HG02938 (cell line): ENCODE data around the gene IGSF11.
A peak's percentile ranks its signal among the peaks of the same experiment; 100 is the strongest.

Source experiments
- ATAC-seq: cut with Tn5 transposase; IDR thresholded peaks from one replicate; pipeline ENCODE4 v1.9.1; 2021; ENCODE audit warnings: mild to moderate bottlenecking, moderate library complexity; ENCODE audit not compliant: unreplicated experiment

Gene IGSF11

DNA sequence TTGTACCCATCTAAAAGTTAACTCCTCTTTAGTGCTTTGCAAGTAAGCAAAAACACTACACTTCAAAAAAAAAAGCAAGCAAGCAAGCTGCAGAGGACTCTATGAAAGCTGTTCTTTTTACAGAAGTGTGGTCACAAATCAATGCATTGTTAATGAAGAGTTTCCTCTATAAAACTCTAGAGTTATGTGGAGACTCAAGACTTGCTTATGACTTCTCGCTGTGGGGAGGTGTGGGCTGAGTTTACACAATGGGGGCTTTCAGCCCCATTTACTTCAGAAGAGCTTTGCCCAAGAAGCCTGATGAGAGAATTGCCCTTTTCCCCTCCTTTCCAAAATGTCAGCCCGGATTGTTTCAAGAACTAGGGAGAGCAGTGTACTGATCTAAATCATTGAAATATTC, 144.4 kb downstream of the IGSF11 start:
- no peak for ATAC-seq

DNA sequence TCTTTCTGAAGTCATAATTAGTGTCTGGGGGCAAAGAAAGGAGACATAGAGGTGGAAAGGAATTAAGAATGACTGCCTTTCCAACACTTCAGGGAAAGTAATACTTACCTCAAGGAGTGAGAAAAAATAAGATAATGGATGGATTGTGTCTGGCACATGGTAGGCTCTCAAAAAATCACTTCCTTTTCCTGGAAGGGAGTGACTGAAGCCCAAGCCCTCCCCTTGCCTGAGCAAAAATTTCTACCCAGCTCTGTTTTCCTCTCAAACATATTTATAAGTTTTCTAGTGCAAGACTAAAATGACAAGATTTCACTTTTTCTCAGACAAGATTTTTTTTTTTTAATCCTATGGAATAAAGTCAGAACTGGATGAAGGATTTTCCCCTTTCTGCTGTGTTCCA, 145.0 kb downstream of the IGSF11 start:
- no peak for ATAC-seq

DNA sequence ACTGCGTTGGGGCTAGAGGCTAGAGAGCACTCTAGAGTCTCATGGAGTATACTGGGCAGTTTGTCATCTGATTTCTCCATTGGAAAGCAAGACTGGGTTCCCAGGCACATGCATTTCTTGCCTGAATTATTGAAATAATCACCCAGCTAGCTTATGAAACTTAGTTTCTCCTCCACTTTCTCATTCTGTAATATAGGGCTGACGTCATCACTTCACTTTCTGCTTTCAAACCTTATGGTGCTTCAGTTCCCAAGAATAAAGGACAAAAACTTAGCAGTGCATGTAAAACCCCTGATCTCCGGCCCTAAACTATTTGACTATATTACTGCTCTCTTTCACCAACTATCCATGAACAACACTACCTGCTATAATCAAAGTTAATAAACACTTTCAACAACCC, 147.9 kb downstream of the IGSF11 start:
- ATAC-seq: no peak

DNA sequence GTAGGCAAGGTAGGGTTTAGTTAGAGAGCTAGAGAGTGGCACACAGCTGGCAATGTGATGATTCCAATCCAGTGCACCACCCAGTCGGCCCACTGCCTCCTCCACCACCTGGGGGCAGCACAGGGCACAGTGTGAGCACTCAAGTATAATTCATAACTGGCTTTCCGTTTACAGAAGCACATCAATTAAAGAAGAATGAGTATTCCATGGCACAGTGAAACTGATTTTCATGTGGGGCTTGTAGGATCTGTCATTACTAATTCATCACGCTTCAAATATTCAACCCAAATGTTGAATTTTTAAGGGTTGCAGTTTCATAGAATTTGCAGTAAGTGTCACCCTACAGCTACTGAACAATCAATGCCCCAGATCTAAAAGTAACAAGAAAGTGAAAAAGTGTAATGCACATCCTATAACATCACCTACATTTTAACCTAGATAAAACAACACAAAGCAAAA, 149.9 kb downstream of the IGSF11 start:
- peak; percentile 76 for ATAC-seq

DNA sequence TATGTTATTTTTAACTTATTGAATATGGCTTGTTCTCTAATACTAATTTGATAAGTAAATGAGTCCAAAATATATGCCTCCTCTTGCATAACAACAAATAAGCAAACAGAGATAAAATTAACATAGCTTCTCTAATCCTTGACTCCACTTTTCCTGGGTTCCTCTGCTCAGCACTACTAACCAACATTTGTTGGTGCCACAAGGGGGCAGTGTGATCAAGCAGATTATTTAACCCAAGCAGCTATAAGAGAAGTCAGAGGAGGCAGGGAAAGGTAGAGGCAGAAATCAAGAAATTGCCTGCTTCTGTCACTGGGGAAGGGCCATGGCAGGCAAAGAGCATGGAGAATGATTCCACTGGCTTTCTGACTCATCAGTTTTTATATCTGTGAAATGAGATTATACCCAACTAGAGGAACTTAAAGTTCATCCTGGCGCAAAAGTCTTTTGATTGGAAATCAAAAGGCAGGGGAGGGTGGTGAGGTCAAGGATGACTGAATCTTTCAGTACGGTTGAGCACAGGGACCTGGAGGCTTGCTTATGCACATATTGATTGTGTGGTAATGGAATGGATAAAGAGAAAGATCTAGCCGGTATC, 152.2 kb downstream of the IGSF11 start:
- peak; percentile 75 for ATAC-seq

DNA sequence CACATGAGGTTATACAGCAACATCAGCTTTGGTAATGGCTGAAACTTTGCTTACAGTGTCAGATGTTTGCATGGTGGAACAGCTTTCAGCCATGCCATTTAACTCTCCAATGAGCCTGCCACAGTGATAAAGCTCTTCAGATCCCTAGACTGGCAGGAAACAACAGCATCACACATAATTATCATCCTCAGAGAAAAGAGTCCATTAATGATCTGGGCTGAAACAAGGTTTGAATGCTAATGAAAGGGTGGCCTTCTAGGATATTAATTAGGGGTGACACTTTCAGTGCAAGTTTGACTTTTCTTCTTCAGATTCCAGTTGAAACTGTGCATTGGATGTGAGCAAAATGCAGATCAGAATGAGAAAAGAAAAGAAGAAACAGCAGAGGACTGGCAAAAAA, 166.6 kb downstream of the IGSF11 start:
- ATAC-seq: no peak

DNA sequence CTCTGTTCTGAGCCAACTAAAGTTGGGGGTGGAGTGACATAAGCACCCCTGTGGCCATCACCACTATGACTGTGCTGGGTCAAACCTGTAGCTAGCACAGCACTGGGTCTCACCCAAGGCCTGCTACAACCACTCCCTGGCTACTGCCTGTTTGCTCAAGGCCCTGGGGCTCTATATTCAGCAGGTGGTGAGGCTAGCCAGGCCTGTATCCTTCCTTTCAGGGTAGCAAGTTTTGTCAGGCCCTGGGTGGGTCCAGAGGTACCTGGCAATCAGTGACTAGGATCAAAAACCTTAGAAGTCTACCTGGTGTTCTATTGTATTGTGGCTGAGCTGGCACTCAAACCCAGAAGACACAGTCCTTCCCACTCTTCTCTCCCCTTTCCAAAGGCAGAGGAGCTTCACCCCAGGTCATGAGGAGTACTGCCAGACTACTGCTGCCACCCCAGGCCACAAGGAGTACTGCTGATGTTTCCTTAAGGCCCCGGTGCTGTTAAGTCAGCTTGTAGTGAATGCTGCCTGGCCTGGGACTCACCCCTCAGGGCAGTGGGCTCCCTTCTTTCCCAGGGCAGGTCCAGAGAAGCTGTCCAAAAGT, 170.8 kb downstream of the IGSF11 start:
- peak; percentile 87 for ATAC-seq

DNA sequence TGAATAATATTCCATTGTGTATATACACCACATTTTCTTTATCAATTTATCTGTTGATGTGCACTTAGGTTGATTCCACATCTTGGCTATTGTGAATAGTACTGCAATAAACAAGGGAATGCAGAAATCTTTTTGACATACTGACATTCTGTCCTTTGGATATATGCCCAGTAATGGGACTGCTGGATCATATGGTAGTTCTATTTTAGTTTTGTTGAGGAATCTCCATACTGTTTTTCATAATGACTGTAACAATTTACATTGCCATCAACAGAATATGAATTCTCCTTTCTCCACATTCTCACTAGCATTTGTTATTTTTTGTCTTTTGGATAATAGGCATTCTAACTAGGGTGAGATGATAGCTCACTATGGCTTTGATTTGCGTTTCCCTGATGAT, 174.7 kb downstream of the IGSF11 start:
- no peak for ATAC-seq

DNA sequence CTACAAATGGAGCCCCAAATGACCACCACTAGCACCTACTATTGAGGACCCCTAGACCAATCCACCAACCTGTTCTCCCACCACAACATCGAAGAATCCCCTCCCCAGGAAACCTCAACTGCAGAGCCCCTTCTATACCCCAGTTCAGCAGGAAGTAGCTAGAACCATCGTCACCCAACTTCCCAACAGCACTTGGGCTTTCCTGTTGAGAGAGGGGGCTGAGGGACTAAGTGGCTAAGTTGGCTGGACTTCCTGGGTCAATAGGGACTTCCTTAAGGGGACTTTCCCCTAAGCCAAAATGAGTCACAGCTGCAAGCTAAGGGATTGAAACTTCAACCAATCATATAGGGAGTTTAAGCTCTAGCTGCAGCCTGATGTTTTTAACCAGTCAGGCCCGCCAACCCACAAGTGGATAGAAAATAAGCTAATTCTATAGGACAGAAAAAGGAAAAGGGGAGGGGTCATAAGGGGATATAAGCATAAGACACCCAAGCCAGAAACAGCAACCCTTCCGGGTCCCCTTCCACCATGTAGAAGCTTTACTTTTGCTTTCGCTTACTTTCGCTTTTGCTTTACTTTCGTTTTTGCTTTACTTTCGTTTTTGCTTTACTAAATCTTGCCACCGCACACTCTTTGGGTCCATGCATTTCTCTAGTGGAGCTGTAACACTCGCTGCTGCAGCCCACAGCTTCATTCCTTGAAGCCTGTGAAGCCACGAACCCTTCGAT, 183.0 kb downstream of the IGSF11 start:
- peak; percentile 88 for ATAC-seq

DNA sequence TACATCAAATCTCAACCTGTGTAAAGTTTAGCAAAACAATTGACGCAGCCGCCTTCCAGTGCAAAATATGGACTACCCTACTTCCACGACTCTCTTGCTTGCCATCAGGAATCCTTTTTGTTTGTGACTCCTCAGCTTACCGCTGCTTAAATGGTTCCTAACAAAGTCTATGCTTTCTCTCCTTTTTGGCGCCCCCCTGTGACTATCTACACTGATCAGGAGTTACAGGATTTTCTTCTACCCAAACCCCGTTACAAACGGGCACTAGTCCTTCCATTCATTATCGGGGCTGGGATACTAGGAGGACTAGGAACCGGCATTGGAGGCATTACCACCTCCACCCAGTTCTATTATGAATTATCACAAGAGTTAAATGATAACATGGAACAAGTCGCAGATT, 184.0 kb downstream of the IGSF11 start:
- no peak for ATAC-seq
